Lower leg skin (tissue), 4 donors: Measurements from ENCODE around the gene SCMH1. TPM values are rescaled to one million over a fixed set of nuclear protein-coding genes. Genes with fewer than 3 reads are reported as not detected.
"Not testable (repeated sequence)": the region's sequence is repeated elsewhere in the genome, so short reads cannot be mapped to it uniquely, and the experiment has no call there.

Source experiments
- DNase-seq, 2 donors: peaks; one replicate each; pipeline ENCODE4 v3.0.0-alpha.2; 2019; ENCODE audit warnings: low spot score in 2 of 2
- H3K4me3 ChIP-seq: fragments of 200-600 bp; sonication (generic); 2 replicates; pipeline ENCODE4 v1.5.1; 2017; ENCODE audit warnings: mild to moderate bottlenecking, low read depth; ENCODE audit not compliant: poor library complexity, severe bottlenecking
- CTCF ChIP-seq, 3 donors: fragments of 450-650 bp; IDR thresholded peaks; one replicate each; pipeline ENCODE4 v1.5.1; 2016; ENCODE audit warnings: antibody characterized with exemption in 3 of 3, mild to moderate bottlenecking in 3 of 3, moderate library complexity in 2 of 3
- POLR2A ChIP-seq, 2 donors: fragments of 450-650 bp; IDR thresholded peaks; one replicate each; pipeline ENCODE4 v1.6.1; 2016 to 2017; ENCODE audit warnings: antibody characterized with exemption in 2 of 2, mild to moderate bottlenecking in 1 of 2, moderate library complexity in 1 of 2
- WGBS, 2 donors: methylation state at CpG; one replicate each; pipeline ENCODE4 v1.1.5; 2018; 5-methylcytosine and 5-hydroxymethylcytosine counted together
- intact Hi-C: fragments of 100-400 bp; cut with DNase I; formaldehyde crosslinking; loops from one replicate; pipeline ENCODE4 v1.15.0; 2023; ENCODE audit warnings: low total_unique reads
- total RNA-seq, 4 donors: library from RNA; depleted of rRNA; stranded (reverse); fragments of >200 nt; gene quantifications; one replicate each; pipeline ENCODE4 v1.1.0, GENCODE V29; 2016

The SCMH1 gene
- total RNA-seq, 4 donors from 2014 or later, result 8.9 to 30.9 (median 21.8) TPM

GRCh38 chr1:41144285-41144684 is 97.8 kb downstream of the SCMH1 start:
- H3K4me3 ChIP-seq, result no peak overlapping the region
- DNase-seq, result no peak
- 97 to 98% methylated on average over 1 of the region's 1 CpG for WGBS, 2 donors
- TF ChIP-seq POLR2A (IDR thresholded peaks at IDR 0.05) (no peak), CTCF (IDR thresholded peaks at IDR 0.05) (no peak)
- intact Hi-C loops, result no loop called here

GRCh38 chr1:41138549-41138948 is 103.6 kb downstream of the SCMH1 start:
- WGBS, 2 donors, result 55 to 56% methylated on average over 1 of the region's 1 CpG
- no peak for DNase-seq
- no peak overlapping the region for H3K4me3 ChIP-seq
- intact Hi-C loops, result no loop called here
- TF ChIP-seq CTCF (IDR thresholded peaks at IDR 0.05) (no peak), POLR2A (IDR thresholded peaks at IDR 0.05) (no peak)

- TF ChIP-seq CTCF (IDR thresholded peaks at IDR 0.05) (no peak), POLR2A (IDR thresholded peaks at IDR 0.05) (no peak)
- WGBS, 2 donors, result 97 to 100% methylated on average over 1 of the region's 1 CpG
- no peak overlapping the region for H3K4me3 ChIP-seq
- intact Hi-C loops, result no loop called here
- no peak for DNase-seq
Measured at GRCh38 chr1:41135196-41135947, 106.7 kb downstream of the SCMH1 start.

GRCh38 chr1:41134325-41134724 is 107.8 kb downstream of the SCMH1 start:
- DNase-seq, H3K4me3 ChIP-seq, intact Hi-C loops: not testable (repeated sequence)
- WGBS, 2 donors, result 93 to 97% methylated on average over 2 of the region's 2 CpGs

GRCh38 chr1:41122851-41123518 is 119.1 kb downstream of the SCMH1 start:
- no peak overlapping the region for H3K4me3 ChIP-seq
- intact Hi-C loops, result no loop called here
- 58 to 65% methylated on average over 8 of the region's 8 CpGs for WGBS, 2 donors
- peak in 1 of 2 donors; percentile 29 for DNase-seq
- no peak for TF ChIP-seq POLR2A (IDR thresholded peaks at IDR 0.05)
- peak in 1 of 3 donors; percentile 45 for TF ChIP-seq CTCF (IDR thresholded peaks at IDR 0.05)

GRCh38 chr1:41122148-41122547 is 120.0 kb downstream of the SCMH1 start:
- intact Hi-C loops, result no loop called here
- DNase-seq, result no peak
- TF ChIP-seq CTCF (IDR thresholded peaks at IDR 0.05), result no peak
- no peak for TF ChIP-seq POLR2A (IDR thresholded peaks at IDR 0.05)
- H3K4me3 ChIP-seq, result no peak overlapping the region
